GM21528 (cell line): ENCODE results near the gene SORCS2.
"Not testable (repeated sequence)": the region's sequence is repeated elsewhere in the genome, so short reads cannot be mapped to it uniquely, and the experiment has no call there.

Source experiments
- ATAC-seq: cut with Tn5 transposase; IDR thresholded peaks from one replicate; pipeline ENCODE4 v1.9.1; 2021; ENCODE audit warnings: mild to moderate bottlenecking, moderate library complexity; ENCODE audit not compliant: unreplicated experiment, low FRiP score

The SORCS2 gene

GRCh38 chr4:7553280-7553679, 360.9 kb downstream of the SORCS2 start:
- no peak for ATAC-seq

GRCh38 chr4:7554905-7555304, 362.6 kb downstream of the SORCS2 start:
- no peak for ATAC-seq

- ATAC-seq = no peak
Measured at GRCh38 chr4:7556558-7556957, 364.2 kb downstream of the SORCS2 start.

GRCh38 chr4:7557456-7557855, 365.1 kb downstream of the SORCS2 start:
- ATAC-seq = no peak

GRCh38 chr4:7558436-7558835, 366.1 kb downstream of the SORCS2 start:
- ATAC-seq = no peak

- ATAC-seq = no peak
Measured at GRCh38 chr4:7559316-7559715, 367.0 kb downstream of the SORCS2 start.

- no peak for ATAC-seq
Measured at GRCh38 chr4:7559741-7560395, 367.5 kb downstream of the SORCS2 start.

- no peak for ATAC-seq
Measured at GRCh38 chr4:7561557-7561956, 369.2 kb downstream of the SORCS2 start.

- no peak for ATAC-seq
Measured at GRCh38 chr4:7564242-7564641, 371.9 kb downstream of the SORCS2 start.

GRCh38 chr4:7565483-7565882, 373.1 kb downstream of the SORCS2 start:
- ATAC-seq = no peak

GRCh38 chr4:7569810-7570783, 377.8 kb downstream of the SORCS2 start:
- no peak for ATAC-seq

GRCh38 chr4:7571001-7571400, 378.7 kb downstream of the SORCS2 start:
- no peak for ATAC-seq

- no peak for ATAC-seq
Measured at GRCh38 chr4:7571701-7572100, 379.4 kb downstream of the SORCS2 start.

- no peak for ATAC-seq
Measured at GRCh38 chr4:7572894-7573293, 380.6 kb downstream of the SORCS2 start.

- ATAC-seq = no peak
Measured at GRCh38 chr4:7573576-7574091, 381.3 kb downstream of the SORCS2 start.

- no peak for ATAC-seq
Measured at GRCh38 chr4:7574287-7575014, 382.1 kb downstream of the SORCS2 start.

- ATAC-seq = no peak
Measured at GRCh38 chr4:7575426-7575825, 383.1 kb downstream of the SORCS2 start.

- not testable (repeated sequence) for ATAC-seq
Measured at GRCh38 chr4:7577361-7578039, 385.2 kb downstream of the SORCS2 start.

GRCh38 chr4:7581477-7581876, 389.1 kb downstream of the SORCS2 start:
- ATAC-seq = no peak
